GM12878 (cell line): ENCODE results near the gene YBEY. TPM values are rescaled to one million over a fixed set of nuclear protein-coding genes. Genes with fewer than 3 reads are reported as not detected.

ENCODE experiments used
- ATAC-seq: fragments of 200-7000 bp; cut with Tn5 transposase; 3 replicates; pipeline ENCODE4 v1.9.1; 2020; ENCODE audit warnings: mild to moderate bottlenecking, moderate library complexity
- BruUV-seq: library from RNA; stranded (reverse); fragments of 400-500 nt; replicated peaks from 2 replicates; lab custom pipeline; 2021; lab: Mats Ljungman, UMichigan
- CTCF ChIA-PET: fragments of 300-600 bp; sonication (Branson Sonifier 250); formaldehyde crosslinking; extraction: SDS; loops from one replicate; lab custom pipeline; 2021; ENCODE audit warnings: inconsistent platforms; lab: Yijun Ruan, JAX
- POLR2A ChIA-PET: fragments of 350-600 bp; formaldehyde crosslinking; extraction: SDS; loops from one replicate; lab custom pipeline; 2021; ENCODE audit warnings: inconsistent platforms; lab: Charles Lee
- RAD21 ChIA-PET: fragments of 300-600 bp; sonication (Branson Sonifier 250); formaldehyde crosslinking; loops from one replicate; lab custom pipeline; 2023; ENCODE audit warnings: antibody characterized with exemption; ENCODE audit not compliant: unreplicated experiment; lab: Charles Lee
- SMC1A ChIA-PET: fragments of 300-600 bp; sonication (Branson Sonifier 250); formaldehyde crosslinking; loops from one replicate; lab custom pipeline; 2023; ENCODE audit not compliant: unreplicated experiment, uncharacterized antibody; lab: Charles Lee
- DNase-seq: peaks from one replicate; pipeline ENCODE4 v3.0.0-alpha.2; 2011; ENCODE audit warnings: low read depth, low spot score
- FAIRE-seq: peaks from 3 replicates; lab custom pipeline; 2011; peaks lifted over from hg19 to GRCh38; lab: Jason Lieb, UNC
- H2AFZ ChIP-seq: 2 replicates; pipeline ENCODE4 v1.6.0; 2011; ENCODE audit warnings: low read depth, low read length, control low read depth; ENCODE audit not compliant: control insufficient read depth
- H3K27ac ChIP-seq: 2 replicates; pipeline ENCODE4 v1.5.1; 2011; ENCODE audit warnings: control low read depth; ENCODE audit not compliant: control insufficient read depth, insufficient read depth
- H3K27me3 ChIP-seq, 2 experiments: replicated peaks in 1 of 2; 2 replicates each; pipeline versions ENCODE4 v1.6.0 to v1.6.1; 2011; ENCODE audit warnings: low read length in 1 of 2; ENCODE audit not compliant: control insufficient read depth in 2 of 2, insufficient read depth in 2 of 2
- H3K36me3 ChIP-seq, 2 experiments: 2 replicates each; pipeline ENCODE4 v1.5.1; 2011; ENCODE audit warnings: low read length in 1 of 2; ENCODE audit not compliant: control insufficient read depth in 2 of 2, insufficient read depth in 2 of 2
- H3K4me1 ChIP-seq: 2 replicates; pipeline ENCODE4 v1.6.1; 2011; ENCODE audit warnings: mild to moderate bottlenecking, low read length, moderate library complexity, mixed read lengths; ENCODE audit not compliant: control insufficient read depth, insufficient read depth
- H3K4me2 ChIP-seq: 2 replicates; pipeline ENCODE4 v1.6.0; 2011; ENCODE audit warnings: control low read depth; ENCODE audit not compliant: control insufficient read depth, insufficient read depth
- H3K4me3 ChIP-seq: fragments of 200-600 bp; sonication (generic); 2 replicates; pipeline ENCODE4 v1.5.1; 2016
- H3K79me2 ChIP-seq: 2 replicates; pipeline ENCODE4 v1.6.0; 2011; ENCODE audit warnings: low read length; ENCODE audit not compliant: control insufficient read depth, insufficient read depth
- H3K9ac ChIP-seq: 2 replicates; pipeline ENCODE4 v1.8.0; 2011; ENCODE audit warnings: low read length, control low read depth, mixed read lengths; ENCODE audit not compliant: control insufficient read depth, insufficient read depth
- H3K9me3 ChIP-seq: replicated peaks from 3 replicates; pipeline ENCODE4 v1.5.1; 2011; ENCODE audit warnings: mild to moderate bottlenecking, low read length; ENCODE audit not compliant: control insufficient read depth, insufficient read depth
- H4K20me1 ChIP-seq: 2 replicates; pipeline ENCODE4 v1.6.0; 2011; ENCODE audit not compliant: control insufficient read depth, insufficient read depth
- BHLHE40 ChIP-seq, 2 experiments: fragments of 450-650 bp in 1 of 2; IDR thresholded peaks; 2 replicates each; pipeline ENCODE4 v1.6.1; 2011 to 2017; ENCODE audit warnings: low read depth in 2 of 2, borderline replicate concordance in 1 of 2, improper control_type of control experiment in 1 of 2, low read length in 1 of 2, mild to moderate bottlenecking in 1 of 2
- ETV6 ChIP-seq, 2 experiments: fragments of 450-650 bp in 1 of 2; IDR thresholded peaks in 1 of 2; conservative IDR thresholded peaks in 1 of 2; 2 replicates each; pipeline ENCODE4 v1.6.1; 2014; ENCODE audit warnings: antibody characterized with exemption in 1 of 2, borderline replicate concordance in 1 of 2, low read depth in 1 of 2, mild to moderate bottlenecking in 1 of 2, moderate library complexity in 1 of 2
- GABPA ChIP-seq: IDR thresholded peaks from 2 replicates; pipeline ENCODE4 v1.6.1; 2014; ENCODE audit warnings: antibody characterized with exemption, low read depth, mild to moderate bottlenecking, inconsistent platforms
- HDAC2 ChIP-seq: fragments of 200-600 bp; sonication (generic); IDR thresholded peaks from 2 replicates; pipeline ENCODE4 v1.6.1; 2017
- HDAC6 ChIP-seq: fragments of 200-600 bp; sonication (generic); IDR thresholded peaks from one replicate; pipeline ENCODE4 v1.8.0; 2017; ENCODE audit warnings: antibody characterized with exemption; ENCODE audit not compliant: unreplicated experiment
- MAX ChIP-seq: IDR thresholded peaks from 2 replicates; pipeline ENCODE4 v1.6.1; 2012; ENCODE audit warnings: low read depth, low read length, improper control_type of control experiment
- MEF2B ChIP-seq: fragments of 450-650 bp; IDR thresholded peaks from 2 replicates; pipeline ENCODE4 v1.6.1; 2018; ENCODE audit warnings: mild to moderate bottlenecking, moderate library complexity; ENCODE audit not compliant: partially characterized antibody, poor library complexity, severe bottlenecking
- MYC ChIP-seq: IDR thresholded peaks from 2 replicates; pipeline ENCODE4 v1.6.1; 2011; ENCODE audit warnings: mild to moderate bottlenecking, low read length, moderate library complexity, inconsistent platforms; ENCODE audit not compliant: insufficient read depth, insufficient replicate concordance, insufficient read length, severe bottlenecking
- NFYB ChIP-seq: IDR thresholded peaks from 2 replicates; pipeline ENCODE4 v1.6.1; 2011; ENCODE audit warnings: low read depth, mild to moderate bottlenecking, low read length, improper control_type of control experiment, moderate library complexity; ENCODE audit not compliant: insufficient read depth
- NR2C2 ChIP-seq: IDR thresholded peaks from 2 replicates; pipeline ENCODE4 v1.6.1; 2011; ENCODE audit warnings: borderline replicate concordance, low read depth; ENCODE audit not compliant: control insufficient read depth, insufficient read length
- PML ChIP-seq: IDR thresholded peaks from 2 replicates; pipeline ENCODE4 v1.6.1; 2012; ENCODE audit warnings: low read length, inconsistent platforms
- RCOR1 ChIP-seq: conservative IDR thresholded peaks from 2 replicates; pipeline ENCODE4 v1.6.1; 2012; ENCODE audit warnings: low read depth, low read length, improper control_type of control experiment
- RUNX3 ChIP-seq: IDR thresholded peaks from 2 replicates; pipeline ENCODE4 v1.6.1; 2012; ENCODE audit warnings: low read length, inconsistent platforms
- SRF ChIP-seq, 2 experiments: IDR thresholded peaks; 2 replicates each; pipeline ENCODE4 v1.6.1; 2011; ENCODE audit warnings: low read depth in 2 of 2, low read length in 2 of 2, mild to moderate bottlenecking in 1 of 2, moderate library complexity in 1 of 2
- TBL1XR1 ChIP-seq: IDR thresholded peaks from 2 replicates; pipeline ENCODE4 v1.6.1; 2012; ENCODE audit warnings: low read depth, low read length, improper control_type of control experiment
- WRNIP1 ChIP-seq: IDR thresholded peaks from 2 replicates; pipeline ENCODE4 v1.6.1; 2011; ENCODE audit warnings: low read depth, low read length, improper control_type of control experiment, borderline replicate concordance
- ZNF207 ChIP-seq: fragments of 450-650 bp; IDR thresholded peaks from 2 replicates; pipeline ENCODE4 v1.6.1; 2014; ENCODE audit warnings: antibody characterized with exemption, mild to moderate bottlenecking, borderline replicate concordance
- ZNF687 ChIP-seq: fragments of 450-650 bp; IDR thresholded peaks from 2 replicates; pipeline ENCODE4 v1.6.1; 2017; ENCODE audit warnings: mild to moderate bottlenecking, moderate library complexity
- WGBS: methylation state at CpG from one replicate; pipeline ENCODE4 v1.1.6; 2016; ENCODE audit warnings: low lambda C conversion rate; ENCODE audit not compliant: insufficient replicate concordance, insufficient coverage; ENCODE audit errors: missing lambda C conversion rate; 5-methylcytosine and 5-hydroxymethylcytosine counted together
- in situ Hi-C: fragments of 300-500 bp; cut with MboI; formaldehyde crosslinking; loops from 9 replicates; pipeline ENCODE4 v1.14.3; 2018; ENCODE audit warnings: mixed read lengths
- intact Hi-C: fragments of 100-400 bp; cut with micrococcal nuclease; formaldehyde crosslinking; loops from one replicate; pipeline ENCODE4 v1.14.2; 2022; ENCODE audit not compliant: unreplicated experiment
- polyA plus RNA-seq, 11 experiments: library from polyadenylated mRNA; depleted of rRNA in 4 of 11; unstranded in 6 of 11; stranded (reverse) in 5 of 11; fragments of >200 nt; fragmentation: Nextera tagmentation in 4 of 11; fragmentation: Illumina TruSeq in 1 of 11; extraction: Ambion mirVana in 4 of 11; extraction: Trizol in 1 of 11; gene quantifications; 1 replicate in 1 of 11; 2 replicates in 10 of 11; pipeline versions ENCODE4 v1.2.1 to v1.2.3, GENCODE V29; 2011 to 2016; ENCODE audit warnings: inconsistent platforms in 2 of 11, missing spikeins in 2 of 11, low read depth in 1 of 11
- total RNA-seq, 4 experiments: library from RNA; depleted of rRNA in 3 of 4; stranded (reverse); fragments of >200 nt in 3 of 4; fragmentation: Illumina TruSeq in 1 of 4; extraction: Trizol in 1 of 4; gene quantifications; 2 replicates each; pipeline versions ENCODE4 v1.2.1 to v1.2.3, GENCODE V29; 2013 to 2021

The YBEY gene
- total and polyA plus RNA-seq, 10 of the 15 experiments (the other 5 are each of a cell fraction or from before 2014, with no cell fraction given), result 6.5 to 31.4 (median 18.5) TPM

- Histone ChIP-seq H3K36me3 (peaks cover 3 to 16% of the 10 kb centered on the region in 2 experiments), H3K9ac (no peak overlapping the region), H3K4me1 (no peaks in the 10 kb centered on the region), H3K27me3 (no peaks in the 10 kb centered on the region), H3K4me3 (no peak overlapping the region), H3K79me2 (peaks cover 19% of the 10 kb centered on the region), H3K27ac (no peak overlapping the region), H2AFZ (no peak overlapping the region), H3K4me2 (no peak overlapping the region), H3K9me3 (no peaks in the 10 kb centered on the region), H4K20me1 (no peaks in the 10 kb centered on the region)
- TF ChIP-seq SRF (IDR thresholded peaks at IDR 0.05; ENCODE audit: low read depth in 2 of 2, low read length in 2 of 2) (no peak), WRNIP1 (no peak), GABPA (no peak), TBL1XR1 (no peak), BHLHE40 (IDR thresholded peaks at IDR 0.05; ENCODE audit: borderline replicate concordance in 1 of 2, low read depth in 2 of 2, low read length in 1 of 2) (no peak), NFYB (no peak), ETV6 (conservative IDR thresholded peaks at IDR 0.05 in 1 of 2, IDR thresholded peaks at IDR 0.05 in 1 of 2; ENCODE audit: borderline replicate concordance in 1 of 2, low read depth in 1 of 2) (no peak), MEF2B (no peak), MYC (no peak), ZNF207 (no peak), RUNX3 (no peak), ZNF687 (no peak), HDAC2 (no peak), RCOR1 (no peak), MAX (no peak), PML (no peak), NR2C2 (no peak), HDAC6 (no peak)
- CTCF ChIA-PET, result no interaction called here
- intact Hi-C loops (no loop called here), in situ Hi-C loops (no loop called here)
- ATAC-seq (no peak), FAIRE-seq (no peak), DNase-seq (no peak)
- no TSS peak for BruUV-seq
- WGBS, result 97% methylated on average over 2 of the region's 2 CpGs
- SMC1A ChIA-PET, result no interaction called here
- RAD21 ChIA-PET, result no interaction called here
- POLR2A ChIA-PET, result no interaction called here
These were observed 43.7 kb downstream of the YBEY start for GRCh38 chr21:46329796-46330195.
